SK-N-SH (cell line): ENCODE data around the gene TUBA3C. TPM values are rescaled to one million over a fixed set of nuclear protein-coding genes. Genes with fewer than 3 reads are reported as not detected.
"Not testable (repeated sequence)": the region's sequence is repeated elsewhere in the genome, so short reads cannot be mapped to it uniquely, and the experiment has no call there.

Source experiments
- CTCF ChIA-PET: fragments of 300-600, 350-600 bp; formaldehyde crosslinking; extraction: SDS; loops from one replicate; lab custom pipeline; 2021; lab: Yijun Ruan, JAX
- POLR2A ChIA-PET: fragments of 350-600 bp; sonication (Branson Sonifier 250); formaldehyde crosslinking; extraction: SDS; loops from one replicate; lab custom pipeline; 2020; ENCODE audit warnings: antibody characterized with exemption, inconsistent platforms; lab: Yijun Ruan, JAX
- DNase-seq: peaks from one replicate; pipeline ENCODE4 v3.0.0; 2012
- H2AFZ ChIP-seq: fragments of 200-600 bp; sonication (generic); 2 replicates; pipeline ENCODE4 v1.8.1; 2016; ENCODE audit warnings: antibody characterized with exemption, mild to moderate bottlenecking, low read depth
- H3F3A ChIP-seq: fragments of 200-600 bp; sonication (generic); replicated peaks from 2 replicates; pipeline ENCODE3; 2016; ENCODE audit warnings: antibody characterized with exemption, mild to moderate bottlenecking; ENCODE audit not compliant: insufficient read depth
- H3K27ac ChIP-seq, 2 experiments: fragments of 200-500 bp in 1 of 2; fragments of 200-600 bp in 1 of 2; sonication (Bioruptor generic) in 1 of 2; sonication (generic), shearing (Covaris generic) in 1 of 2; 2 replicates each; pipeline versions ENCODE4 v1.5.1 to v1.6.1; 2014 to 2016; ENCODE audit warnings: low read depth in 2 of 2, inconsistent platforms in 1 of 2, low read length in 1 of 2, mild to moderate bottlenecking in 1 of 2, mixed read lengths in 1 of 2
- H3K27me3 ChIP-seq: fragments of 200-600 bp; sonication (generic), shearing (Covaris generic); 2 replicates; pipeline ENCODE4 v1.6.1; 2016; ENCODE audit warnings: mixed run types; ENCODE audit not compliant: insufficient read depth
- H3K36me3 ChIP-seq, 2 experiments: fragments of 200-500 bp in 1 of 2; fragments of 200-600 bp in 1 of 2; sonication (Bioruptor generic) in 1 of 2; sonication (generic) in 1 of 2; replicated peaks in 1 of 2; 2 replicates each; pipeline versions ENCODE3 to v1.5.1; 2014 to 2016; ENCODE audit warnings: low read length in 1 of 2, mild to moderate bottlenecking in 1 of 2; ENCODE audit not compliant: insufficient read depth in 2 of 2, control insufficient read depth in 1 of 2
- H3K4me1 ChIP-seq, 2 experiments: fragments of 200-500 bp in 1 of 2; fragments of 200-600 bp in 1 of 2; sonication (Bioruptor generic) in 1 of 2; sonication (generic), shearing (Covaris generic) in 1 of 2; 2 replicates each; pipeline versions ENCODE4 v1.5.1 to v1.6.1; 2014 to 2016; ENCODE audit warnings: low read depth in 1 of 2, low read length in 1 of 2, mixed run types in 1 of 2; ENCODE audit not compliant: insufficient read depth in 2 of 2, control insufficient read depth in 1 of 2
- H3K4me2 ChIP-seq: fragments of 200-600 bp; sonication (generic), shearing (Covaris generic); 2 replicates; pipeline ENCODE4 v1.6.1; 2017; ENCODE audit warnings: mixed run types
- H3K4me3 ChIP-seq, 2 experiments: fragments of 200-500 bp in 1 of 2; fragments of 200-600 bp in 1 of 2; sonication (Bioruptor generic) in 1 of 2; sonication (generic), shearing (Covaris generic) in 1 of 2; 2 replicates each; pipeline versions ENCODE4 v1.5.1 to v1.8.1; 2014 to 2016; ENCODE audit warnings: low read depth in 2 of 2, inconsistent platforms in 1 of 2, low read length in 1 of 2, mild to moderate bottlenecking in 1 of 2, mixed read lengths in 1 of 2, moderate library complexity in 1 of 2
- H3K79me2 ChIP-seq: fragments of 200-600 bp; sonication (generic); 2 replicates; pipeline ENCODE4 v1.8.1; 2017; ENCODE audit warnings: mild to moderate bottlenecking; ENCODE audit not compliant: insufficient read depth
- H3K9ac ChIP-seq: fragments of 200-600 bp; sonication (generic); 2 replicates; pipeline ENCODE4 v1.6.1; 2017; ENCODE audit warnings: mixed run types
- H3K9me2 ChIP-seq: fragments of 200-600 bp; sonication (generic); 2 replicates; pipeline ENCODE4 v1.6.1; 2017; ENCODE audit warnings: mixed run types
- H3K9me3 ChIP-seq: fragments of 200-600 bp; sonication (generic); 2 replicates; pipeline ENCODE4 v1.6.1; 2017; ENCODE audit warnings: mixed run types, mild to moderate bottlenecking, moderate library complexity
- H4K20me1 ChIP-seq: fragments of 200-600 bp; sonication (generic); 2 replicates; pipeline ENCODE4 v1.6.1; 2017; ENCODE audit warnings: mild to moderate bottlenecking, mixed run types; ENCODE audit not compliant: insufficient read depth
- CHD2 ChIP-seq: fragments of 150-350 bp; IDR thresholded peaks from 2 replicates; pipeline ENCODE4 v1.6.1; 2018; ENCODE audit warnings: low read length; ENCODE audit not compliant: partially characterized antibody
- ELF1 ChIP-seq: IDR thresholded peaks from 2 replicates; pipeline ENCODE4 v1.4.0; 2012
- FOXM1 ChIP-seq: IDR thresholded peaks from 2 replicates; pipeline ENCODE4 v1.4.0; 2012; ENCODE audit warnings: low read depth, mild to moderate bottlenecking
- GABPA ChIP-seq: IDR thresholded peaks from 2 replicates; pipeline ENCODE4 v1.4.0; 2012; ENCODE audit warnings: low read depth, mild to moderate bottlenecking
- GATA2 ChIP-seq: sonication (generic); formaldehyde crosslinking; IDR thresholded peaks from 2 replicates; pipeline ENCODE4 v1.5.0; 2020; ENCODE audit warnings: mild to moderate bottlenecking, missing genetic modification reagents
- JUND ChIP-seq: IDR thresholded peaks from 2 replicates; pipeline ENCODE4 v1.4.0; 2012
- MEF2A ChIP-seq: IDR thresholded peaks from 2 replicates; pipeline ENCODE4 v1.4.0; 2012; ENCODE audit warnings: low read depth, borderline replicate concordance
- RAD21 ChIP-seq: IDR thresholded peaks from 2 replicates; pipeline ENCODE4 v1.6.1; 2012; ENCODE audit warnings: mild to moderate bottlenecking, low read length
- SMC3 ChIP-seq: IDR thresholded peaks from 2 replicates; pipeline ENCODE4 v1.6.1; 2012; ENCODE audit warnings: low read depth, low read length, improper control_type of control experiment
- TAF1 ChIP-seq: IDR thresholded peaks from 2 replicates; pipeline ENCODE4 v1.6.1; 2012; ENCODE audit warnings: low read depth, mild to moderate bottlenecking, low read length, moderate library complexity, borderline replicate concordance
- TCF12 ChIP-seq: IDR thresholded peaks from 2 replicates; pipeline ENCODE4 v1.4.0; 2012
- YY1 ChIP-seq: IDR thresholded peaks from 2 replicates; pipeline ENCODE4 v1.4.0; 2012; ENCODE audit warnings: low read depth, mild to moderate bottlenecking
- WGBS: methylation state at CpG from one replicate; pipeline ENCODE4 v1.1.6; 2017; ENCODE audit warnings: low lambda C conversion rate; 5-methylcytosine and 5-hydroxymethylcytosine counted together
- polyA plus RNA-seq, 3 experiments: library from polyadenylated mRNA; depleted of rRNA; stranded (reverse); fragments of >200 nt; gene quantifications; 2 replicates each; pipeline ENCODE4 v1.2.3, GENCODE V29; 2012
- TF ChIP-seq, protein P1 (sequence below): IDR thresholded peaks from 2 replicates; pipeline ENCODE4 v1.4.0; 2012; ENCODE audit warnings: low read depth
- TF ChIP-seq, protein P2 (sequence below): fragments of 150-350 bp; IDR thresholded peaks from 2 replicates; pipeline ENCODE4 v1.6.1; 2016; ENCODE audit warnings: mild to moderate bottlenecking, low read depth, low read length
- TF ChIP-seq, protein P3 (sequence below): fragments of 150-350 bp; IDR thresholded peaks from 2 replicates; pipeline ENCODE4 v1.6.1; 2017; ENCODE audit warnings: antibody characterized with exemption, low read length, low read depth, borderline replicate concordance

Gene TUBA3C
- polyA plus RNA-seq, 1 of the 3 experiments (the other 2 are of a cell fraction) = 0.05 TPM

DNA sequence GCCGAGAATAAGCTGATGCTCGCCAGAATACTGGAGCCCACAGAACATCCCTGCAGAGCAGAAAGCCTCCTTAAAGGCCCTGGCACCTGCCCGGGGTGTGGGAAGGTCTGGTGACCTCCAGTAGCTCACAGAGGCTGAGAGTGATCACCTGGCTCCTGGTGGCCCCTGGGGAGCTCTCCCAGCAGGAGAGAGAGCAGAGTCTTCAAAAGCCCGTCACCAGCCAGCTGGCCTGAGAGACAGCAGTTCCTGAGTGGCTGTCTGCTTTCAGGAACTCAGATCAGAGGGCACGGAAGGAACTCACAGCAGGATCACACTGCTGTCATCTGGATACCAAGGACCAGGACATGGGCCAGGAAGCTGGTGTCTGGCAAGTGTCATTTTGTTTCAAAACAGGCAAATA, 7.7 kb upstream of the TUBA3C start:
- H3K9ac ChIP-seq, H3K36me3 ChIP-seq, H3K9me2 ChIP-seq, H3K4me1 ChIP-seq, H3K9me3 ChIP-seq, H3F3A ChIP-seq, H3K4me3 ChIP-seq, POLR2A ChIA-PET, H3K79me2 ChIP-seq, H2AFZ ChIP-seq, H3K27me3 ChIP-seq, DNase-seq, H4K20me1 ChIP-seq, H3K27ac ChIP-seq, CTCF ChIA-PET, H3K4me2 ChIP-seq: not testable (repeated sequence)
- no CpG with 5 or more reads among the region's 5 CpGs for WGBS

DNA sequence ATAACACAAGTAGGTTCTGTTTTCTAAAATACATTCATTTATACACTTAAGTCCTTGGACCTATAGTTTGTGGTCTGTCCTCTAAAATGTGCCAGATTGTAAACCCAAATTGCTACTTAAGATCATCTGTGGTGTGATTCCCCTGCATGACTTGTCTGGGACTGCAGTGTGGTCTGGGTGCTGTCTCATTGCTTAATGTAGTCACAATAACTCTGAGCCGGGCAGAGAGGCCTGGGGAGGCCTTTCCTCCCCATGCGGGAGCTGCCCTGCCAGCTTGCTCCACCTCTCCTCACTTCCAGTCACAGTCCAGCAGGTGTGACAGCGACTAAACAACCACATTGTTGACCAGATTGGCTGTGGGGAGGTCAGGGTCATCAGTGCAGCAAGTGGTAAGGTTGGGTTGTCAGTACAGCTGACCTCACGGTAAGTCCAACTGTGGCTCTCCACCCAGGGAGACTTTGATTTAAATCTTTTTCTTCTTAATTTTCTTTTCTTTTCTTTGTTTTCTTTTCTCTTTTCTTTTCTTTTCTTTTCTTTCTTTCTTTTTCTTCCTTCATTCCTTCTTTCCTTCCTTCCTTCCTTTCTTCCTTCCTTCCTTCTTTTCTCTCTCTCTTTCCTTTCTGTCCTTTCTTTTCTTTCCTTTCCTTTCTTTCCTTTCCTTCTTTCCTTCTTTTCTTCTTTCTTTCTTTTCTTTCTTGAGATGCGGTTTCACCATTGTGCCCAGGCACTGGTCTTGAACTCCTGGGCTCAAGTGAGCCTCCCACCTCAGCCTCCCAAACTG, 4.4 kb upstream of the TUBA3C start:
- POLR2A ChIA-PET = no interaction called here
- CTCF ChIA-PET = no interaction called here
- TF ChIP-seq FOXM1 (no peak), YY1 (no peak), JUND (no peak), ELF1 (no peak), GABPA (no peak), CHD2 (no peak), GATA2 (CRISPR knock-in tag) (no peak), TAF1 (no peak), RAD21 (no peak), MEF2A (no peak), SMC3 (no peak), TCF12 (no peak)
- TF ChIP-seq, protein P1, sequence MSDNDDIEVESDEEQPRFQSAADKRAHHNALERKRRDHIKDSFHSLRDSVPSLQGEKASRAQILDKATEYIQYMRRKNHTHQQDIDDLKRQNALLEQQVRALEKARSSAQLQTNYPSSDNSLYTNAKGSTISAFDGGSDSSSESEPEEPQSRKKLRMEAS = no peak
- TF ChIP-seq, protein P2, sequence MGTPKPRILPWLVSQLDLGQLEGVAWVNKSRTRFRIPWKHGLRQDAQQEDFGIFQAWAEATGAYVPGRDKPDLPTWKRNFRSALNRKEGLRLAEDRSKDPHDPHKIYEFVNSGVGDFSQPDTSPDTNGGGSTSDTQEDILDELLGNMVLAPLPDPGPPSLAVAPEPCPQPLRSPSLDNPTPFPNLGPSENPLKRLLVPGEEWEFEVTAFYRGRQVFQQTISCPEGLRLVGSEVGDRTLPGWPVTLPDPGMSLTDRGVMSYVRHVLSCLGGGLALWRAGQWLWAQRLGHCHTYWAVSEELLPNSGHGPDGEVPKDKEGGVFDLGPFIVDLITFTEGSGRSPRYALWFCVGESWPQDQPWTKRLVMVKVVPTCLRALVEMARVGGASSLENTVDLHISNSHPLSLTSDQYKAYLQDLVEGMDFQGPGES = no peak
- TF ChIP-seq, protein P3, sequence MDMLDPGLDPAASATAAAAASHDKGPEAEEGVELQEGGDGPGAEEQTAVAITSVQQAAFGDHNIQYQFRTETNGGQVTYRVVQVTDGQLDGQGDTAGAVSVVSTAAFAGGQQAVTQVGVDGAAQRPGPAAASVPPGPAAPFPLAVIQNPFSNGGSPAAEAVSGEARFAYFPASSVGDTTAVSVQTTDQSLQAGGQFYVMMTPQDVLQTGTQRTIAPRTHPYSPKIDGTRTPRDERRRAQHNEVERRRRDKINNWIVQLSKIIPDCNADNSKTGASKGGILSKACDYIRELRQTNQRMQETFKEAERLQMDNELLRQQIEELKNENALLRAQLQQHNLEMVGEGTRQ = no peak

More for the DNA sequence above, 4.4 kb upstream of the TUBA3C start:
- H3K27me3 ChIP-seq = no peaks in the 10 kb centered on the region
- H3K9ac ChIP-seq = no peak overlapping the region
- H3K36me3 ChIP-seq = no peaks in the 10 kb centered on the region
- under 1% methylated on average over 5 of the region's 5 CpGs for WGBS
- H3F3A ChIP-seq = no peaks in the 10 kb centered on the region
- H4K20me1 ChIP-seq = no peaks in the 10 kb centered on the region
- no peaks in the 10 kb centered on the region for H3K4me1 ChIP-seq
- H3K27ac ChIP-seq = no peak overlapping the region
- no peaks in the 10 kb centered on the region for H3K9me2 ChIP-seq
- no peak for DNase-seq
- no peak overlapping the region for H3K4me3 ChIP-seq
- H3K79me2 ChIP-seq = no peaks in the 10 kb centered on the region
- no peaks in the 10 kb centered on the region for H3K9me3 ChIP-seq
- H3K4me2 ChIP-seq = no peak overlapping the region
- H2AFZ ChIP-seq = no peak overlapping the region
